GM12891 (cell line): ENCODE data around the gene CXCL6.

Source experiments
- POLR2A ChIP-seq: IDR thresholded peaks from 2 replicates; pipeline ENCODE4 v1.6.1; 2011; ENCODE audit warnings: low read depth, low read length, control low read depth
- TAF1 ChIP-seq: IDR thresholded peaks from 2 replicates; pipeline ENCODE4 v1.6.1; 2011; ENCODE audit warnings: low read depth, low read length, control low read depth

DNA sequence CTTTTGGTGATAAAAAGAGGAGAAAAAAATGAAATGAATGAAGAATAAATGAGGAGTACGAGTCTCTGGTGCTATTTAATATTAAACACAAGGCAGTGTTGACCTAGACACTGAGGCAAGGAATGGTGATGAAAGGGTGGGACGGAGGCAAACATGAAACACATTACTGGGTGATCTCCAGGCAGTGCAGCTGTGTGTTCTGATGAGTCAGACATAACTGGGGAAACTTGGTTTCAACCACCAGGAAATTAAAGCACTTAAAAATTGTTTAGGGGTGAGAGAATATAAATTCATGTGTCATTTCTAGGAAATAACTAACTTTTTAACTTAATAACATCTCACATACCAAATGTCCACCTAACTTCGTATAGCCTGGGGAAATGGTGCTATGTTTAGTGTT lies 19.7 kb upstream of the CXCL6 start:
- TF ChIP-seq POLR2A (no peak), TAF1 (no peak)
